ENCODE measurements around the gene ATP6V0B. TPM values are rescaled to one million over a fixed set of nuclear protein-coding genes. Genes with fewer than 3 reads are reported as not detected.
A peak's percentile ranks its signal among the peaks of the same experiment; 100 is the strongest.

ATP6V0B gene
- total RNA-seq, 2 experiments from 2014 or later: 42.9 to 47.0 TPM

- ATAC-seq (ENCODE audit: poor library complexity) (no peak), DNase-seq (no peak)
- ChIA-PET CTCF (no interaction called here), POLR2A (interaction anchor here (0.9 kb wide), 1 partner anchor 31 kb away, joined by 3 read pairs; no protein-coding TSS in a partner anchor)
- H3K4me3 Mint-ChIP-seq: peak overlapping the region; percentile 96
- H3K27me3 ChIP-seq (ENCODE audit: control insufficient read depth in 1 of 2, insufficient read depth in 2 of 2, low read length in 2 of 2): peaks cover 5 to 7% of the 10 kb centered on the region in 2 experiments
- H3K9me3 ChIP-seq (ENCODE audit: control insufficient read depth in 1 of 2, insufficient read depth in 1 of 2, low read length in 2 of 2): no peaks in the 10 kb centered on the region
- H3K9me3 Mint-ChIP-seq: no peaks in the 10 kb centered on the region
- peaks cover 53% of the 10 kb centered on the region for H3K4me1 Mint-ChIP-seq (ENCODE audit: low read depth)
- H3K36me3 ChIP-seq (ENCODE audit: insufficient read depth, low read length): peaks cover 25% of the 10 kb centered on the region
- peaks cover 54% of the 10 kb centered on the region for H3K4me1 ChIP-seq (ENCODE audit: insufficient read depth, low read length)
- no peak overlapping the region for H3K27ac Mint-ChIP-seq
- no peak for TF ChIP-seq CTCF (IDR thresholded peaks at IDR 0.05)
- H3K4me3 ChIP-seq (ENCODE audit: low read length): no peak overlapping the region
- H3K36me3 Mint-ChIP-seq (ENCODE audit: low read depth): peaks cover 50% of the 10 kb centered on the region
- H3K27ac ChIP-seq (ENCODE audit: low read depth in 1 of 2, low read length in 2 of 2): no peak overlapping the region
- H3K27me3 Mint-ChIP-seq: peaks cover 13% of the 10 kb centered on the region
- intact Hi-C loops (cut with DNase I, micrococcal nuclease): loop anchor here in 1 of 2 experiments (5.0 to 10.0 kb wide), 5 partner anchors 377 to 1211 kb away; partner anchors contain the start of genes C1orf50, CDC20, CFAP57 and EBNA1BP2
These were observed 3.4 kb downstream of the ATP6V0B start for GRCh38 chr1:43978264-43978550.

- no peaks in the 10 kb centered on the region for H3K9me3 Mint-ChIP-seq
- peaks cover 48% of the 10 kb centered on the region for H3K4me1 Mint-ChIP-seq (ENCODE audit: low read depth)
- intact Hi-C loops (cut with DNase I, micrococcal nuclease): loop anchor here in 1 of 2 experiments (5.0 to 10.0 kb wide), 5 partner anchors 376 to 1211 kb away; partner anchors contain the start of genes C1orf50, CDC20, CFAP57 and EBNA1BP2
- H3K9me3 ChIP-seq (ENCODE audit: control insufficient read depth in 1 of 2, insufficient read depth in 1 of 2, low read length in 2 of 2): no peaks in the 10 kb centered on the region
- peak within 1 kb of the TSS; percentile 96 for H3K4me3 Mint-ChIP-seq
- H3K4me3 ChIP-seq (ENCODE audit: low read length): peak within 1 kb of the TSS; percentile 43
- ChIA-PET POLR2A (interaction anchor here (0.9 kb wide), 1 partner anchor 31 kb away, joined by 3 read pairs; no protein-coding TSS in a partner anchor), CTCF (no interaction called here)
- no peak for TF ChIP-seq CTCF (IDR thresholded peaks at IDR 0.05)
- H3K27me3 ChIP-seq (ENCODE audit: control insufficient read depth in 1 of 2, insufficient read depth in 2 of 2, low read length in 2 of 2): peaks cover 5 to 7% of the 10 kb centered on the region in 2 experiments
- ATAC-seq (ENCODE audit: poor library complexity) (no peak), DNase-seq (peak in 7 of 14 experiments; percentile 15 to 61 (median 38))
- no peak within 1 kb of the TSS for H3K27ac ChIP-seq (ENCODE audit: low read depth in 1 of 2, low read length in 2 of 2)
- peaks cover 50% of the 10 kb centered on the region for H3K36me3 Mint-ChIP-seq (ENCODE audit: low read depth)
- H3K27ac Mint-ChIP-seq: no peak within 1 kb of the TSS
- H3K36me3 ChIP-seq (ENCODE audit: insufficient read depth, low read length): peaks cover 25% of the 10 kb centered on the region
- H3K27me3 Mint-ChIP-seq: peaks cover 13% of the 10 kb centered on the region
- H3K4me1 ChIP-seq (ENCODE audit: insufficient read depth, low read length): peaks cover 51% of the 10 kb centered on the region
These were observed 3.9 kb downstream of the ATP6V0B start, which contains the start of gene B4GALT2 for GRCh38 chr1:43978551-43979260. Gene B4GALT2, plus strand, starts transcription at chr1:43979210. Its CDS starts 1,951 bp downstream, at chr1:43981161.

- no peak overlapping the region for H3K27ac Mint-ChIP-seq
- peaks cover 47% of the 10 kb centered on the region for H3K36me3 Mint-ChIP-seq (ENCODE audit: low read depth)
- Histone ChIP-seq H3K9me3 (ENCODE audit: control insufficient read depth in 1 of 2, insufficient read depth in 1 of 2, low read length in 2 of 2) (no peaks in the 10 kb centered on the region), H3K36me3 (ENCODE audit: insufficient read depth, low read length) (peaks cover 25% of the 10 kb centered on the region), H3K27ac (ENCODE audit: low read depth in 1 of 2, low read length in 2 of 2) (no peak overlapping the region), H3K27me3 (ENCODE audit: control insufficient read depth in 1 of 2, insufficient read depth in 2 of 2, low read length in 2 of 2) (peaks cover 5 to 7% of the 10 kb centered on the region in 2 experiments), H3K4me1 (ENCODE audit: insufficient read depth, low read length) (peaks cover 47% of the 10 kb centered on the region), H3K4me3 (ENCODE audit: low read length) (no peak overlapping the region)
- intact Hi-C loops (cut with DNase I, micrococcal nuclease): loop anchor here in 1 of 2 experiments (5.0 to 10.0 kb wide), 5 partner anchors 376 to 1212 kb away; partner anchors contain the start of genes C1orf50, CDC20, CFAP57 and EBNA1BP2
- H3K4me3 Mint-ChIP-seq: no peak overlapping the region
- ATAC-seq (ENCODE audit: poor library complexity): no peak
- TF ChIP-seq CTCF (IDR thresholded peaks at IDR 0.05): no peak
- no peak for DNase-seq
- ChIA-PET POLR2A (no interaction called here), CTCF (no interaction called here)
- H3K27me3 Mint-ChIP-seq: peaks cover 13% of the 10 kb centered on the region
- H3K9me3 Mint-ChIP-seq: no peaks in the 10 kb centered on the region
- H3K4me1 Mint-ChIP-seq (ENCODE audit: low read depth): peaks cover 43% of the 10 kb centered on the region
These were observed 4.4 kb downstream of the ATP6V0B start for GRCh38 chr1:43979261-43979527.
